HPDE6-E6E7 (cell line): ENCODE results near the gene PLA2G15.

Experiments used
- DNase-seq: peaks from one replicate; pipeline ENCODE4 v3.0.0; 2011; ENCODE audit warnings: missing footprints; ENCODE audit errors: extremely low spot score

PLA2G15 gene

DNA sequence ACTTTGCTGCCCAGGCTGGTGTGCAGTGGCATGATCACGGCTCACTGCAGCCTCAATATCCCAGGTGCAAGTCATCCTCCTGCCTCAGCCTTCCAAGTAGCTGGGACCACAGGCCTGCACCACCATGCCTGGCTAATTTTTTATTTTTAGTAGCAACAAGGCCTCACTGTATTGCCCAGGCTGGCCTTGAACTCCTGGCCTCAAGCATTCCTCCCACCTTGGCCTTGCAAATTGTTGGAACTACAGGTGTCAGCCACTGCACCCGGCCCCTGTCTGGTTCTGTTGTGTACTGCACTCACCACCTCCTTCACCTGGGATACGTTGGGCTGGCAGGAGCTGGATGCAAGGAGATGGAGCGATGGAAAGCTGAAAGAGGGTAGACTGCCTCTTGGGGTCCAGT, 8.5 kb downstream of the PLA2G15 start:
- DNase-seq, result no peak

DNA sequence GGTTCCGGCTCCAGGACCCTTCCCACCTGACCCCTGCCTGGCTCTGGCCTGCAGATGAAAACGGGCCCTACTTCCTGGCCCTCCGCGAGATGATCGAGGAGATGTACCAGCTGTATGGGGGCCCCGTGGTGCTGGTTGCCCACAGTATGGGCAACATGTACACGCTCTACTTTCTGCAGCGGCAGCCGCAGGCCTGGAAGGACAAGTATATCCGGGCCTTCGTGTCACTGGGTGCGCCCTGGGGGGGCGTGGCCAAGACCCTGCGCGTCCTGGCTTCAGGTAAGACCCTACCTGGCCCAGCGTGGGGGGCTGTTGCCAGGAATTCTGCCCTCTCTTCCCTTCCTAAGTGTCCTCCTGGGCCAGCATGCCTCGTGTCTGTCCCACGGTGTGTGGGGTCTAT, 10.5 kb downstream of the PLA2G15 start:
- DNase-seq, result no peak

DNA sequence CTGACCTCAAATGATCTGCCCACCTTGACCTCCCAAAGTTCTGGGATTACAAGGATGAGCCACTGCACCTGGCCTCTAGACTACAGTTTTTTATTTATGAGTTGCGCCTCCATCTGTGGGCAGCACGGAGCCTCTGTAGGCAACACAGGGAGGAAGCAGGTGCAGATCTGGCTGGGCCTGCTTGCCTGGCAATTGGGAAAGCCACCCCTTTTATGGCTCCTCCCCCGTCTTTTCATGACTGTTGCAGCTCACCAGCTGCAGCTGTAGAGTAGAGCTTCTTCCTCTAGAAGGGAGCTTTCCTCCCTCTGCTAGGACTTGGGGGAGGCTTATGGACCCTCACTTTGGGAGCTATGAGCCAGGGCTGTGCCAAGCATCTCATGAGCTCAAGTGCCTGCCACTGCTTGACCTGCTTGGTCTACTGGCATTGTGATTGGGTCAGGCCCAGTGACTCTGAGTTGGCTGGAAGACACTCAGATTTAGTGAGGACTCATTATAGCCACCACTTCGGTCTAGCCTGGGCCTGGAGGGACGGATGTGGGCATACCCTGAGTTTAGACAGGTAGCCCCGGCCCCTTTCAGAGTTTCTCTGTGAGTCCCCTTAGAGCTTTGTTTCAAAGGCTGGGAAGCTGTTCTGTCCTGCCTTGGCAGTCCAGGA, 12.2 kb downstream of the PLA2G15 start:
- peak; percentile 54 for DNase-seq

DNA sequence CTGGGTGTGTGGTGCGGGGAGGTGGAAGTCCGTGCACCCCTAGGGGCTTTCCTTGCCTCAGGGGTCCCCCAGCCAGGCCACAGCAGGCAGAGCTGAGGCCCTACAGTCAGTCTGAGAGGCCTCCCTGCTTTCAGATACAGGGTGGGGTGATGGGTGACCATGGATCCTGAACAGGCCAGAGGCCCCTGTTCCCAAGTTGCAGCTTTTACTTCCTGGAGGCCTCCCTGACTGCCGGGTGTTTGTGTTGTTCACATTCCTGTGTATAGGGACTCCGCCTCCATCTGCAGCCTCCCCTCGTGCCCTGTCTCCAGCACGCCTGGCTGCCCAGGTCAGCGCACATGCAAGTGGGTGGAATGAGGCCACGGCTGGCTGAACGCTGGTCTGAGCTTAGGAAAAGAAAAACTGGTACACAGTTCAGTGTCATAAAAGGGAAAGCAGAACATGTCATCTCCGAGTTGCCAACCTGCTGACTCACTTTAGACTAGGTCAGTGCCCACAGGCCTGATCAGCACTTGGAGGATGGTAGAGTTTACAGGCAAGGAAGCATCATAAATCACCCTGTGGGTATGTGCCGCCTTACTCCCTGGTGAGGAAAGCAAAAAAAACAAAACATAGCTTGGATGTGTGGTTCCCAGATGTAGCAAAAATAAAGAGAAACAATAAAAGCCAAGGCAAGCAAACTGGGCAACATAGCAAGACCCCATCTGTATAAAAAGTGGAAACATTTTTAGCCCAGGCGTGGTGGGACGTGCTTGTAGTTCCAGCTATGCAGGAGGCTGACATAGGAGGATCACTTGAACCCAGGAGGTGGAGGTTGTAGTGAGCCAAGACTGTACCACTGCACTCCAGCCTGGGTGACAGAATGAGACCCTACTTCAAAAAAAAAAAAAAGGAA, 13.0 kb downstream of the PLA2G15 start:
- peak; percentile 49 for DNase-seq

DNA sequence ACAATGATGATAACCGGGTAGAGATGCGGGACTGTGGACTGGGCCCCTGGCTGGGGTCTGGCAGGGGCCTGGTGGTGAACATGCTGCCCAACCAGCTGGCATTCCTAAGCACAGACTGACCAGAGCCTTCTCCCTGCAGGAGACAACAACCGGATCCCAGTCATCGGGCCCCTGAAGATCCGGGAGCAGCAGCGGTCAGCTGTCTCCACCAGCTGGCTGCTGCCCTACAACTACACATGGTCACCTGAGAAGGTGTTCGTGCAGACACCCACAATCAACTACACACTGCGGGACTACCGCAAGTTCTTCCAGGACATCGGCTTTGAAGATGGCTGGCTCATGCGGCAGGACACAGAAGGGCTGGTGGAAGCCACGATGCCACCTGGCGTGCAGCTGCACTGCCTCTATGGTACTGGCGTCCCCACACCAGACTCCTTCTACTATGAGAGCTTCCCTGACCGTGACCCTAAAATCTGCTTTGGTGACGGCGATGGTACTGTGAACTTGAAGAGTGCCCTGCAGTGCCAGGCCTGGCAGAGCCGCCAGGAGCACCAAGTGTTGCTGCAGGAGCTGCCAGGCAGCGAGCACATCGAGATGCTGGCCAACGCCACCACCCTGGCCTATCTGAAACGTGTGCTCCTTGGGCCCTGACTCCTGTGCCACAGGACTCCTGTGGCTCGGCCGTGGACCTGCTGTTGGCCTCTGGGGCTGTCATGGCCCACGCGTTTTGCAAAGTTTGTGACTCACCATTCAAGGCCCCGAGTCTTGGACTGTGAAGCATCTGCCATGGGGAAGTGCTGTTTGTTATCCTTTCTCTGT, 14.0 kb downstream of the PLA2G15 start:
- DNase-seq, result no peak

DNA sequence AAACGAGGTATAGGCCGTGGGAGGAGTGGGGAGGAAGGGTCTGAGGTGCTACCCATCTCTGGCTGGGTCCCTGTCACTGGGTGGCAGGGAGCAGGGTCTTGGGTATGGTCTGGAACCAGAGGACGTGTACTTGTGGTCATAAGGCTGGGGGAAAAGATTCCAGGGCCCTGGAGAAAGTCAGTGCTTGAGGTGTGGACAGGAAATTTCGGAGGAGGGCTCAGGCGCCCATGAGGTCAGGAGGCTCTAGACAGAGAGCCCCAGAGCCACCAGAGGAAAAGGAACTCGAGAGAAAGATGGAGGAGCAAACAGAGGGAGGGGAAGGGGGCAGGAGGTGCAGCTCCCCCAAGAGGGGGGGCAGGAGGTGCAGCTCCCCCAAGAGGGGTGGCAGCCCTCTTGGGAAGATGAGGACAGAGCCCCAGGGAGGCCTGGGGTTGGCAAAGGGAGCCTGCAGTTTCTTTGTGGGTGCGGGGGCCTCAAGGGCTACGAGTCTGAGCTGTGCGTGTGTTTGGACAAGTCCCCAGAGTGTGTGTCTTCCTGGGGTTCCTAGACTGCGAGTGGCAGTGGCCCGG, 18.5 kb downstream of the PLA2G15 start:
- no peak for DNase-seq

DNA sequence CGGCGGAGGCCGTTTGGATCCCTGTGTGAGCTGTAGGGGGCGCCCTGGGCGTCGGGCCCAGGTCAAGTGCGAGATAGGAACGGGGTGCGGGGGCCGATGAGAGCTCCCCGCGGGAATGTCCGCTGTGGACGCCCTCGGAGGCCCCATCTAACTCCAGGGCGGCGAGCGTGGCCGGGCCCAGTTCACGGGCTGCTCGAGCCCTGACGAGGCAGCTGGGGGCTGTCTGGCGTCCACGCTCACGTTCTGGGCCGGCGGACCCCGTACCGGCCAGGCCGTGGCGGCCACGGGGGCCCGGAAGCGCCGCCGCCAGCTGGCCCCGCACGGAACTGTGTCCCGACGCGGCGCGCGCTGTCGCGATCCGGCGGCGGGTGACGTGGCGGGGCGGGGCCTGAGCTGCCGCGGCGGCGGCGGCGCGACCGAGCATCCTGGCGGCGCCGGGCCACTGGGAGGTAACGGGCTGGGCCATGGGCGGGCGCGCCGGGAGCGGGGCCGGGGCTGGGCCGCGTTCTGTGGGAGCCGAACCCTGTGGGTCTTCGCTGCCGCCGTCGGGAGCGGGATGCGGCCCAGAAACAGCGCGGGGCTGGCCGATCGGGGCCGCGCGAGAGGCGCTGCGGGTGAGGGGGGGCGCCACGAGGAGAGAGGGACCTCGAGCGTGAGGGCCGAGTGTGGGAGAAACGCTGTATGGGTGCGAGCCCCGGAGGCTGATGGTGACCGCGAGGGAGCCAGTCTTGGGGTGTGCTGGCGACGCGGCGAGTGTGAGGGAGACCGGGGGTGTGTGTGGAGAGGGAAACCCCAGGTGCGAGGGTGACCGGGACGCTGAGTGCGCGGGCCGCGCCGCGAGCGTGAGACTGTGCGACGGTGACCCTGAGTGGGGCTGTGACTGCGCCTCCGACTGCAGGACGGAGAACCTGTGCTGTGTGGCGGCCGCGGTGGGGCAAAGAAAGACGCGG, 19.2 kb downstream of the PLA2G15 start, which contains the start of gene SLC7A6:
Gene SLC7A6, plus strand, starts transcription at position 399 of the 950 bp plus-strand sequence. CDS start 10,201 bp downstream, outside the sequence.
- peak; percentile 79 for DNase-seq

DNA sequence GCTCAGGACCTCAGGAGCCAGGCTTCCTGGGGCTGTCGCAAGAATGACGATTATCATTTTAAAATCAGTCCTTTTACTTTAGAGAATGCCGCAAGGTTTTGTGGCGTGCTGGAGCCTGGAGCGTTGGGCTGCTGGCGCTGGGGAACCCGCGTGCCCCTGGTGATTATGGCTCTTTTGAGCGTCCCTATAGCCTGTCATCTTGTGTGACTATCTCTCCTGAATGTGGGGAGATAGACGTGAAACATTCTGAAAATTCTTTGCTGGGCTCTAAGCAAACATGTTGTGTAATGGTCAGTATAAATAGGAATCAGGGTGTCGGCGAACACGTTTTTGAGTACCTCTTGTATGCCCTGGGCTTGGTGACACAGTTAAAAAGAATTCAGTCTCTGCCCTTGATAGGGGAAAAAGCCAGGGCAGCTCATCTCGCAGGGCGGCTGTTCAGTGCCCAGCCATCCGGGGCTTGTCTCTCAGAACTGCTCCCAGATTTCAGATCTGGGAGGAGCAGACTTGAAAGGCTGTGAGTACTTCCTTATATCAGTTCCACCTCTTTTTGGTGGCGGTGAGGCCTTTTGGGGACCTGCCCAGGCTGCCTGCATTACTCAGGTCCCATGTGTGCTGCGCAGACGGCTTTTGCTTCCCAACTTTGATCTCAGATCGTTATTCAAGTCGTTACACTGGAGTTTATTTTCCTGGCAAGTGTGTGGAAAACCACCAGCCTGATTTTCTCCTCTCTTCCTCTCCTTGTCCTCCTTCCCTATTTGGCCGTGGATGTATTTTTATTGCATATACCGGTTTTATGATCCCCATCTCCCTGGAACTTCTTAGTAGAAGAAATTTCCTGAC, 20.1 kb downstream of the PLA2G15 start:
- DNase-seq, result peak; percentile 69

DNA sequence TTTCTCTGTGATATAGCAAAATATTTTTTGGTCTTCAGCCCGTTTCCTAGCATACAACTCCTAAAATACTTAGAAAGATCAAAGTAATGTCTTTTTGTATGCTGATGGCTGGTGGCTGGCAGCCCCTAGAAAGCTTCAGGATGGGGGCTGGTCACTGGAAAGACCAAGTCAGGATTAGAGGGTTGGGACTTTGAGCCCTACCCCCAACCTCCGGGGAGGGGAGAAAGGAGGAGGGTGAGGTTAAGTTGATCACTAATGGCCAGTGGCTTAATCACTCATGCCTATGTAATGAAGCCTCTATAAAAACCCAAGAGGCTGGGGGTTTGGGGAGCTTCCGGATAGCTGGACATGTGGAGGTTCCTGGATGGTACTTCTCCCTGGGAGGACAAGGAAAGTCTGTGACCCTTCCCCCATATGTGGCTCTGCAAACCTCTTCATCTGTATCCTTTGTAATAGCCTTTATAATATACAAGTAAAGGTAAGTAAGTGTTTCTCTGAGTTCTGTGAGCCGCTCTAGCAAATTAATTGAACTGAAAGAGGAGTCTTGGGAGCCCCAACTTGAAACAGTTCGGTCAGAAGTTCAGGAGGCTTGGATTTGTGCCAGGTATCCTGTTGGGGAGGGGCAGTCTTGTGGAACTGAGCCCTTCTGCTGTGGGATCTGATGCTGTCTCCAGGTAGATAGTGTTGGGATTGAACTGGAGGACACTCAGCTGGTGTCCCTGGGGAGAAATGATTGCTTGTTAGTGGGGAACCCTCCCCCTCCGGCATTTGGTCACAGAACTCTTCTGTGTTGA, 22.6 kb downstream of the PLA2G15 start:
- DNase-seq, result no peak

DNA sequence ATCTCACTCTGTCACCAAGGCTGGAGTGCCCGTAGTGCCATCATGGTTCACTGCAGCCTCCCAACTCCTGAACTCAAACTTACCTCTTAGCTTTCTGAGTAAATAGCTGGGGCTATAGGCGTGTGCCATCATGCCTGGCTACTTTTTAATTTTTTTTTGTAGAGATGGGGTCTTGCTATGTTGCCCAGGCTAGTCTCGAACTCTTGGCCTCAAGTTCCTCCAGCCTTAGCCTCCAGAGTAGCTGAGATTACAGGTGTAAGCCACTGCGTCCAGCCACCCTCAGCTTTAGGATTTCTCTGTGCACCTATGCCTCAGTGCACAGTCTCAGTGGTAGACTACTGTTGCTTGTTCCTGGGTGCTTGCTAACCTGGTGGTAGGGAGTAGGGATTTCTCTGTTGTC, 24.6 kb downstream of the PLA2G15 start:
- no peak for DNase-seq

DNA sequence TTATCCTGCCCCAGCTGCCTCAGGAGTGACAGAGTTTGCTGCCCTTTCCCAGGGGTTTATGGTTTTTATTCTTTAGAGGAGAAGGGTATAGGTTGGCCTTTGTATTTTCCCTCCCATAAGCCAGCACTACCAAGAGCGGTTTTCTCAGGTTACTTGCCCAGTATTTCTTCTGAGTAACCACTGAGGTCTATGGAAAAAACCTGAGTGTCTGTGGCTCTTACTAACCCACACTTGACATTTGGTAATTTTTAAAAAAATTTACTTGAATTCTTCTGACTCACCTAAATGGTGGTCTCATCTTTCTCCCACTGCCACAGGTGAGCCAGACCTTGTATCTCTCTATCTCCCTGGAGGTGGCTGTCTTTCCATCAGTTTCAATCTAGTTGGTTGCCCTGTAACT, 25.2 kb downstream of the PLA2G15 start:
- no peak for DNase-seq

DNA sequence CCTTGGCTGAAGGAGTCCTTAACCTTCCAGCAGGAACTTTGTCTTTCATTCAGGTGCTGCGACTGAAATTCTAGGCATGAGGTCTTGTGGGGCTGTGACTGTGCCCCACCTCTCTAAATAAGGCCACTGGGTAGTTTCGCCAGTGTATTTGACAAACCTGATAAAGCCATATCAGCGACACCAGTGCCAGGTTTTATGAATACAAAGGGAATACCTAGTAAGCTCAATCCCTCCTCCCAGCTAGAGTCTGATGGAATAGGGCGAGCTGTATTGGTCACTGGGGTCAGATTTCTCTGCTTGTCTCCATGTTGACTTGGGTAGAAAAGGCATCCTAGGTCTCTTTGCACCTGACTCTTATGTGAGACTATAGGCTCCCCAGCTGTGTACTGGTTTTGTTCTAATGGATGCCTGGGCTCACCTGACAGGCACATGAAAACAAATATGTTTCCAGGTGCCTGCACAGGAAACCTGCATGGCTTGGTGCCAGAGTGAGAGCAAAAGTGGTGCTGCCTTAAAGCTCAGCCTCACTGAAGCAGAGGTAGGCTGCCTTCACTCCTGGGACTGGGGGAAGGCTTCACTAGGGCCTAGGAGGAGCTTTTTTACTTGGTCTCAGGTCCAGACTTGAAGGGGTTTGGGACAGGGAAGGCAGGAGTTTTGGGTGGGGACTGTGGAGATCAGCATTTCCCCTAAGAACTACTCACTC, 27.5 kb downstream of the PLA2G15 start:
- DNase-seq, result no peak

DNA sequence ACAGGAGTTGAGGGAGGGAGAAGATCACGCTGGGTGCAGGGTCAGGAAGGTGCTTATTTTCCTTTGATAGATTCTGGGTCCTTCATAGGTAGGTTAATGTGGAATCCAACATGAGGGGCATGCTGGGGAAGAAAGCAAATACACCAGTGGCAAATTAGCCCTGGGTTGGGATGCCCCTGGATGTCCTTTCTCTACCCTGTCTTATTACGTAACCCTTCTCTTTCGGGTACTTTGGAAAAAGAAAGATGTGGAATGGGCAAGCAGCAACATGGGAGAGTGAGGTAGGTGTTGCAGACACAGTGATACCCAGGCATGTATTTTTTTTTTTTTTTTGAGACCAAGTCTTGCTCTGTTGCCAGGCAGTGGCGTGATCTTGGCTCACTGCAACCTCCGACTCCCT, 28.3 kb downstream of the PLA2G15 start:
- DNase-seq, result no peak

DNA sequence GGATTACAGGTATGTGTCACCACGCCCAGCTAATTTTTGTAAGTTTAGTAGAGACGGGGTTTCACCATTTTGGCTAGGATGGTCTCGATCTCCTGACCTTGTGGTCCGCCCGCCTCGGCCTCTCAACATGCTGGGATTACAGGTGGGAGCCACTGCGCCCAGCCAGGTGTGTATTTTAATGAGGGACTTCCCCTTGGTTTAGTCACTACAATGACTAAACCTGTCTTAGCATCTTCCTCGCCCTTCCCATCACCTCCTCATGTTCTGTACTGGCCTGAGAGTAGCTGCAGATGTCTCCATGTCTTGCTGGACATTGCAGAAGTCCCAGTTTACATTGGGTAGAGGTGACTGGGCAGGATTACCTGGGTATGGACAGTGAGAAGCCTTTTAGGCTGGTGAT, 28.7 kb downstream of the PLA2G15 start:
- no peak for DNase-seq

DNA sequence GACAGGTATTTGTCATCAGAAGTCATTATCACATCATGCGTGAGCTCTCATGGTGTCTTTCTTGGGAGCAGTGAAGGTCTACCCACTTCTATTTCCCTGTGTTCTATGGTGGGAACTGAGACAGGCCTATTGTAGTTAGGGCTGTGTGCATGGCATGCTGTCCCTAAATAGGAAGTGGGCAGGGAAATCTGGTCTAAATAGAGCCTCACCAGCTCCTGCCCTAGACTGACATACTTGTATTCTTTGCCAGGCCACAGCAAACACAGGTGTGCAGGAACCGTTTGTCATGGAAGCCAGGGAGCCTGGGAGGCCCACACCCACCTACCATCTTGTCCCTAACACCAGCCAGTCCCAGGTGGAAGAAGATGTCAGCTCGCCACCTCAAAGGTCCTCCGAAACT, 29.3 kb downstream of the PLA2G15 start:
- no peak for DNase-seq

DNA sequence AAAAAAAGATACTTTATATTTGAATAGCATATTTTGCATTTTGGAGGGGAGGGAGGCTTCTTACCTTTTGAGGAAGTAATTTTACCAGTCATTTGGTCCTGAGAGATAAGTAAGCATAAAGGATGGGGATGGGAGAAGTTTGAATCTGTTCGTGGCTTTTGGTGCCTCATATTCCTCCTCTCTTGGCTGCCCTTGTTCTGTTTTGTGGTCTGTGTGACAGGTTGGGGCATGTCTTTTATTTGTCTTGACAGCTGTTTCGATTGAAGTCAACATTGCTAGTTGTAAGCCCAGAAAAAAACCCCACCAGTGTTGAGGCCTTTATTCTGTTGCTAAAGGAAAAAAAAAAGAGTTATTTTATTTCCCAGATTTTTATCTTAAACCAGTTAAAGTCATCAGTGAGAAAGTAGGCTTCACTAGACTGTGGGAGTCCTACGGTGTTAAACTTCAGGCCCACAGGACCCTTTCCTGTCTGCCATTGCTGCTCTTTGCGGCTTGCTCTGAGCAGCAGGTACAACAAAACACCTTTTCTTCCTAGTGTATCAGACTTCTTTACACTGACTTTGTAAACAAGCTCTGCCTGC, 30.5 kb downstream of the PLA2G15 start:
- no peak for DNase-seq

DNA sequence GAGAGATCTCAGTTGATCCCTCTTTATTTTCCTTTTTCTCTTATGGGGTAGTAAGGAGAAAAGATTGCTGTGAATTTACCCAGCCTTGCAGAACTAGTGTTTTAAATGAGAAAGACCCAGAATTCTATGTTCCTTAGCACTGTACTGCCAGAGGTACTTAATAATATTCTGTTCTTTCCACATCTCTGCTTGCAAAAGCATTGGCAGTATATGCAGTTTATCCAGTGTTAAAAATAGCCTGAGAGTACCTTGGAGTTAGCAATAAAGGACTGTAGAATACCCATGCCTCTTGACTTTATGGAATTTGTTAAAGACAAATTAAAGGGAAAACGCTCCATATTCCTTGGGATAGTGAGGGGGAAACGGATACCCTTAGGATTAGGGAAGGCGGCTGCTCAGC, 31.1 kb downstream of the PLA2G15 start:
- no peak for DNase-seq
